Measurements from ENCODE around the gene ITPRIPL2.

The ITPRIPL2 gene

DNA sequence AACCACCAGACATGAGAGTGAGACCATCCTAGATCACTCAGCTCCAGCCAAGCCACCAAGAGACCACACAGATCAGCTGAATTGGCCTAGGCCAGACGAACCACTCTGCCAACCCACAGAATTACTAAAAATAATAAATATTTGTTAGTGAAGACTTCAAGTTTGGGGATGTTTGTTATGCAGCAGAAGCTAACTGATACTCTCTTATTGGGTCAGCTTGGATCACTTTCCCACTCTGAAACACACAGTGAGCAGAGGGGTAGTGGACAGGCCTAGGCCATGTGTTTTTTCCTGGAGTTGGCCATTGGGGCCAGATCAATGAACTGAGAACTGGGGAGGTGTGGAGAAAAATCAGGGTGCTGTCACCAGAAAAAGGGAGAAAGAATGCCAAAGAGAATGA is 15.6 kb upstream of the ITPRIPL2 start:
- no peak overlapping the region for H3K9ac ChIP-seq (ENCODE audit: low read depth, low read length)
- no peaks in the 10 kb centered on the region for H3K4me1 ChIP-seq (ENCODE audit: control insufficient read depth, insufficient read depth, low read length)
- H3K4me3 ChIP-seq (ENCODE audit: low read depth, low read length): no peak overlapping the region
- no peaks in the 10 kb centered on the region for H3K27me3 ChIP-seq (ENCODE audit: control insufficient read depth, insufficient read depth, low read length)
- H3K9me3 ChIP-seq (ENCODE audit: control insufficient read depth, insufficient read depth, low read length): no peaks in the 10 kb centered on the region
- no peaks in the 10 kb centered on the region for H3K36me3 ChIP-seq (ENCODE audit: control insufficient read depth, insufficient read depth, low read length)

DNA sequence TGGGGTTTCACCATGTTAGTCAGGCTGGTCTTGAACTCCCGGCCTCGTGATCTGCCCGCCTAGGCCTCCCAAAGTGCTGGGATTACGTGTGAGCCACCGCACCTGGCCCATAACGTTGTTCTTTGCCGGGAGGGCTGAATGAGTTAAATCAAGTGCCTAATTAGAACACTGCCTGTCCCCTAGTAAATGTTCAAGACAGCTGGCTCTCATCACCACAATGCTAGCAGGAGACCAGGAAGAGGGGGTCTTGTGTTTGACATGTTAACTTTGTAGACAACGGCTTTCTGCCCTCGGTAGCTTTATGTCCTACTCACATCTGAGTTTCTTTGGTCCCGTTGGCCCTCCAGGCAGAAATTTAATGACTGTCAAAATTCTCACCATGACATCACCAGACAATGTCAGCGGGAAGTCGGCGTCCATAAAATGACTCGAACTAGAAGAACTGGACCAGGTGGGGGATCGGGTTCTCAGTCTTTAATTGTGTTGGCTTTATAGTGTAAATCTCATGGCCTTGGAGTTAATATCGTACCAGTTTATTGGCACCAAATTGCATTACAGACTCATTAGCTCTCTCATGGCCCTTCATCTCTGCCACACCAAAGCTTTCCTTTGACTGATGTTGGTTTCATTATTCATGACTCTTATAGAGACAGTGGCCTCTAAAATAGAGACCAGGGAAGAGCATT is 11.4 kb upstream of the ITPRIPL2 start:
- Histone ChIP-seq H3K9ac (ENCODE audit: low read depth, low read length) (no peak overlapping the region), H3K9me3 (ENCODE audit: control insufficient read depth, insufficient read depth, low read length) (no peaks in the 10 kb centered on the region), H3K27me3 (ENCODE audit: control insufficient read depth, insufficient read depth, low read length) (no peaks in the 10 kb centered on the region), H3K4me1 (ENCODE audit: control insufficient read depth, insufficient read depth, low read length) (no peaks in the 10 kb centered on the region), H3K4me3 (ENCODE audit: low read depth, low read length) (no peak overlapping the region), H3K36me3 (ENCODE audit: control insufficient read depth, insufficient read depth, low read length) (no peaks in the 10 kb centered on the region)

DNA sequence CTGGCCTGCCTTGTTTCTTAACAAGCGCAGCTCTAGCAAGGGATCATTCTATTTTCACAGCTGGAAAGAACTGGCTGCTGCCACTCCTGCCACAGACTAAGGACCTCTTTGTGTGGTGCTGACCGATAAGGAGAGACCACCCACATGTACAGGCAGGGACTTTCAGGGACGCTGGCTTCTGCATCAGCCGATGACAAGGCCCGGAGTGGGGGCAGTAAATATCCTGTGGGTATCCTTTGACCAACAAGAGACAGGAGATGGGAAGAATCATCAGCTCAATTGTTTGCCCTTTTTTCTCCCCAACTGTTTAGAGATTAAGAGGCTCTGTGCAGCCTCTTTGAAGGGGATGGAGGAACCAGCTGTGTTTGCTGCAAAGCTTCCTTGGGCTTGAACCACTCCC is 9.2 kb upstream of the ITPRIPL2 start:
- H3K36me3 ChIP-seq (ENCODE audit: control insufficient read depth, insufficient read depth, low read length): no peaks in the 10 kb centered on the region
- no peak overlapping the region for H3K9ac ChIP-seq (ENCODE audit: low read depth, low read length)
- no peaks in the 10 kb centered on the region for H3K27me3 ChIP-seq (ENCODE audit: control insufficient read depth, insufficient read depth, low read length)
- H3K4me3 ChIP-seq (ENCODE audit: low read depth, low read length): no peak overlapping the region
- no peaks in the 10 kb centered on the region for H3K4me1 ChIP-seq (ENCODE audit: control insufficient read depth, insufficient read depth, low read length)
- H3K9me3 ChIP-seq (ENCODE audit: control insufficient read depth, insufficient read depth, low read length): no peaks in the 10 kb centered on the region

DNA sequence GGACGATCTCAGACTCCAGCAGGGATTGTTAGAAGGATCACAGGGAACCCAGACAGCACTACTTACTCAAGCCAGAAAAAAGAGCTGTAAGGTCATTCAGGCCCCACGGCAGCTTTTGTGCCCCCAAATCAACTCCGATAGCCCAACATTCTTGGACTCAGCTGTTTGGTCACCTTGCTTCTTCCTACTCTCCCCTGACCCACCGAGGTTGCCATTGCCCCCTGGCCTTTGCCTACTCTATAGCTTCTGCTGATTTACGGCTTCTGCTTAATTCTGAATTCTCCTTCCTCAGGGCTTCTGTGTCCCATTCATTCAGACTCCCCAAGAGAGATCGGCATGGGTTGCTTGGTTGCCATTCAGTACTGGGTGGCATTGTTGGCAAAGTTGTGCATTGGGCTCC is 8.6 kb upstream of the ITPRIPL2 start:
- Histone ChIP-seq H3K4me1 (ENCODE audit: control insufficient read depth, insufficient read depth, low read length) (no peaks in the 10 kb centered on the region), H3K4me3 (ENCODE audit: low read depth, low read length) (no peak overlapping the region), H3K9me3 (ENCODE audit: control insufficient read depth, insufficient read depth, low read length) (no peaks in the 10 kb centered on the region), H3K27me3 (ENCODE audit: control insufficient read depth, insufficient read depth, low read length) (no peaks in the 10 kb centered on the region), H3K9ac (ENCODE audit: low read depth, low read length) (no peak overlapping the region), H3K36me3 (ENCODE audit: control insufficient read depth, insufficient read depth, low read length) (no peaks in the 10 kb centered on the region)

DNA sequence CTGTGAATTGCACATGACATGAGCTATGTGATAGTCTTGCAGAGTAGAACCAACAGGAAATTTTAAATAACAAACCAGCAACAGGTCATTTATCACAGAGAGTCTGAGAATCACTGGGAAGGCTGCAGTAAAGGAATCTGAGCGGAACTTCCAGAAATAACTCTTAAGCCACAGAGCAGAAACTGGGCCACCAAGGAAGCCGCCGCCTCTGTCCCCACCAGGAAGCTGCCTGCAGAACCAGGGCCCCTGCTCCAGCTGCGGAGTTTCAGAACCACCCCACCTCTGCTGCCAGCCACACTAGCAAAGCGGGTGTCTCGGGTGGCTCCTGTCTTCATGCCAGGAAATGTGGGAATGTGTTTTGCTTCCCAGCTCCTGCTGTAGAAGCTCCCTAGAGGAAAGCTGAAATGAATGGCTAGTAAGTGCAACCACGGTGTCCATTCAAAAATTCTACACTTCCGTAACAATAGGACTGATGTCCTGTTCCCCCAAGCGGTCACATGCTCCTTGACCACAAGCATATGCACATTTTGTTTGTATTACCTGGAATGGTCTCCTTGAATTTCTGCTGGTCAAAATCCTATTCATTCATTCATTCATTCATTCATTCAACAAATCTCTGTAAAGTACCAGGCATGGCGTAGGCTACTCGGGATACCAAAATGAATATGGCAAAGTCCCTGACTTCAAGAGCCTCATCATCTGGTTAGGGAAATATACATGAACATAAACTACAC is 7.7 kb upstream of the ITPRIPL2 start:
- Histone ChIP-seq H3K4me1 (ENCODE audit: control insufficient read depth, insufficient read depth, low read length) (no peaks in the 10 kb centered on the region), H3K9me3 (ENCODE audit: control insufficient read depth, insufficient read depth, low read length) (no peaks in the 10 kb centered on the region), H3K4me3 (ENCODE audit: low read depth, low read length) (no peak overlapping the region), H3K9ac (ENCODE audit: low read depth, low read length) (no peak overlapping the region), H3K36me3 (ENCODE audit: control insufficient read depth, insufficient read depth, low read length) (no peaks in the 10 kb centered on the region), H3K27me3 (ENCODE audit: control insufficient read depth, insufficient read depth, low read length) (no peaks in the 10 kb centered on the region)

DNA sequence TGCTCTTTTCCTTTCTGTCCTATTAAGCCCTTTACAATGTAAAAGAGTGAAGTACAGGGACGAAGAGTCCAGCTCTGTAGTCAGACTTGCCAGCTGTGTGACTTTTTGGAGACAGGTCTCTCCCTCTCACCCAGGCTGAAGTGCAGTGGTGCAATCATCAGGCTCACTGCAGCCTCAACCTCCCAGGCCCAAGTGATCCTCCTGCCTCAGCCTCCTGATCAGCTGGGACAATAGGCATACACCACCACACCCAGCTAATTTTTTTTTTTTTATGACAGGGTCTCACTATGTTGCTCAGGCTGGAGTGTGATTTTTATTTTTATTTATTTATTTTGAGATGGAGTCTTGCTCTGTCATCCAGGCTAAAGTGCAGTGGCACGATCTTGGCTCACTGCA is 7.1 kb upstream of the ITPRIPL2 start:
- Histone ChIP-seq H3K9ac (ENCODE audit: low read depth, low read length) (no peak overlapping the region), H3K4me3 (ENCODE audit: low read depth, low read length) (no peak overlapping the region), H3K4me1 (ENCODE audit: control insufficient read depth, insufficient read depth, low read length) (no peaks in the 10 kb centered on the region), H3K9me3 (ENCODE audit: control insufficient read depth, insufficient read depth, low read length) (no peaks in the 10 kb centered on the region), H3K27me3 (ENCODE audit: control insufficient read depth, insufficient read depth, low read length) (no peaks in the 10 kb centered on the region), H3K36me3 (ENCODE audit: control insufficient read depth, insufficient read depth, low read length) (no peaks in the 10 kb centered on the region)

DNA sequence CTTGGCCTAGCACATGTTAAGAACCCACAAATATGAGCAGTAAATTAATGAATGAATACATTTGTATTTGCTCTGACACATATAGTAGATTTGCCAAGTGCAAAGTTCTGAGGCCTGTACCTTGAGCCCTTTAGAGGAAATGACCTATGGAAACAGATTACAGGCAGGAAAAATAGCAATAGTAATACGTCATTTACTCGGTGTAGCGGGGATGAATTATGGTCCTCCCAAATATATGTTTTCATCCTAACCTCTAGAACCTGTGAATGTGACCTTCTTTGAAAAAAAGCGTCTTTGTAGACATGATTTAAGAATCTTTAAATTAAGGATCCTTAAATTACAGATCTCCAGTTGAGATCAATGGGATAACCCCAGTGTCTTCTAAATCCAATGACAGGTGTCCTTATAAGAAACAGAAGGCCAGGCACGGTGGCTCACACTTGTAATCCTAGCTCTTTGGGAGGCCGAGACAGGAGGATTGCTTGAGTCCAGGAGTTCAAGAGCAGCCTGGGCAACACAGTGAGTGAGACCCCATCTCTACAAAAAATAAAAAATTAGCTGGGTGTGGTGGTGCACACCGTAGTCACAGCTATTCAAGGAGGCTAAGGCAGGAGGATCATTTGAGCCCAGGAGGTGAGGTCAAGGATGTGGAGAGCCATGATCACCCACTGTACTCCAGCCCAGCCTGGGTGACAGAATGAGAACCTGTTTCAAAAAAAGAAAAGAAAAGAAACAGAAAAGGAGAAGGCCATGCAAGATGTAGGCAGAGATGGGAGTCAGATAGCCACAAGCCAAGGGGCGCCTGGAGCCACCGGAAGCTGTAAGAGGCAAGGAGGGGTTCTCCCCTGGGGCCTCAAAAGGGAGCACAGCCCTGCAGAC is 5.1 kb upstream of the ITPRIPL2 start:
- Histone ChIP-seq H3K36me3 (ENCODE audit: control insufficient read depth, insufficient read depth, low read length) (no peaks in the 10 kb centered on the region), H3K27me3 (ENCODE audit: control insufficient read depth, insufficient read depth, low read length) (peaks cover 3% of the 10 kb centered on the region), H3K9me3 (ENCODE audit: control insufficient read depth, insufficient read depth, low read length) (no peaks in the 10 kb centered on the region), H3K4me3 (ENCODE audit: low read depth, low read length) (no peak overlapping the region), H3K4me1 (ENCODE audit: control insufficient read depth, insufficient read depth, low read length) (no peaks in the 10 kb centered on the region), H3K9ac (ENCODE audit: low read depth, low read length) (no peak overlapping the region)

DNA sequence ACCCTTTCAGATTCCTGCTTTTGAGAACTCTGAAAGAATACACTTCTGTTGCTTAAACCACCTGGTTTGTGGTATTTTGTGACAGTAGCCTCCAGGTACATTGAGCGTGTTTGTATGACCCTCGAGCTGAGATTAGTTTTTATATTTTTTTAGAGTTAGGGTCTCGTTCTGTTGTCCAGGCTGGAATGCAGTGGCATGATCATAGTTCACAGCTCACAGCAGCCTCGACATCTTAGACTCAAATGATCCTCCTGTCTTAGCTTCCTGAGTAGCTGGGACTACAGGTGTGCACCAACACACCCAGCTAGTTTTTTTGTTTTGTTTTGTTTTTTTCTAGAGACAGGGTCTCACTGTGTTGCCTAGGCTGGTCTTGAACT is 4.5 kb upstream of the ITPRIPL2 start:
- H3K4me1 ChIP-seq (ENCODE audit: control insufficient read depth, insufficient read depth, low read length): no peaks in the 10 kb centered on the region

DNA sequence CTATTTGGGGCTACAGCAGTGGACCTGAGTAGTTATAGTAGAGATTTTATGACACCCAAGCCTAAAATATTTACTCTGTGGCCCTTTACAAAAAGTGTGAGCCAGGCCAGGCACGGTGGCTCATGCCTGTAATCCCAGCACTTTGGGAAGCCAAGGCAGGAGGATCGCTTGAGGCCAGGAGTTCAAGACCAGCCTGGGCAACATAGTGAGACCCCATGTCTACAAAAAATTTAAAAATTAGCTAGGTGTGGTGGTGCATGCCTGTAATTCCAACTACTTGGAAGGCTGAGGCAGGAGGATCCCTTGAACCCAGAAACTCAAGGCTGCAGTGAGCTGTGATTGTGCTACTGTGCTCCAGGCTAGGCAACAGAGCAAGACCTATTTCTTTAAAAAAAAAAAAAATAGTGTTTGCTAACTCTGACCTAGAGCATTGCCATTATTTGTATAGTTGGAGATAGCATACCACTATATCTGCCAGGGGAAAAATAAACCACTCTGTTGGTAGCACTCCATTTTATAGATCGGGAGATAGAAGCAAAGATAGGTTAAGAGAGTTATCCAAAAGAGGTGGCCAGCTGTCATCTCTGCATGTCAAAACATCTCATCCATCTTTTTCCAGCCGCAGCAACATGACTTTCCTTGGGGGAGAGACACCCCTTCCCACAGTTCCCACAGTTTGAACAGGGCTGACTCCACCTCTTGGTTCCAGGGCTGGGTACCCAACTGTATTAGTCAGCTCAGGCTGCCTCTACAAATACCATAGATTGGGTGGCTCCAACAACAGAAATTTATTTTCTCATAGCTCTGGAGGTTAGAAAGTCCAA is 3.0 kb upstream of the ITPRIPL2 start:
- H3K4me3 ChIP-seq (ENCODE audit: low read depth, low read length): no peak overlapping the region

More for the DNA sequence above, 4.5 kb upstream of the ITPRIPL2 start:
- no peaks in the 10 kb centered on the region for H3K36me3 ChIP-seq (ENCODE audit: control insufficient read depth, insufficient read depth, low read length)
- no peak overlapping the region for H3K4me3 ChIP-seq (ENCODE audit: low read depth, low read length)
- no peaks in the 10 kb centered on the region for H3K9me3 ChIP-seq (ENCODE audit: control insufficient read depth, insufficient read depth, low read length)
- peaks cover 3% of the 10 kb centered on the region for H3K27me3 ChIP-seq (ENCODE audit: control insufficient read depth, insufficient read depth, low read length)
- no peak overlapping the region for H3K9ac ChIP-seq (ENCODE audit: low read depth, low read length)

DNA sequence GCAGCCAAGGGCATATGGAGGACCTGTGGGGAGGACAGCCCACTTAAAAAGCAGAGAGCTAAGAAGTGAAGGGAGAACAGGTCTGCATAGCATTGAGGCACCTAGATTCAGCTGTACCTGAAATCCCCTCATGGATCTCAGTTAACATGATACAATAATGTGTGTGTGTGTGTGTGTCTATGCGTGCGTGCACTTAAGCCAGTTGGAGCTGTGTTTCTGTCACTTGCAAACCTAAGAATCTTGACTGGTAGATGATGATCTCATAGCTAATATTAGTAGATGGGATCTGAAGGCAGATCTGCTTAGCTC is 1.7 kb upstream of the ITPRIPL2 start:
- Histone ChIP-seq H3K27me3 (ENCODE audit: control insufficient read depth, insufficient read depth, low read length) (peaks cover 16% of the 10 kb centered on the region), H3K9ac (ENCODE audit: low read depth, low read length) (no peak overlapping the region), H3K4me1 (ENCODE audit: control insufficient read depth, insufficient read depth, low read length) (peaks cover 6% of the 10 kb centered on the region), H3K36me3 (ENCODE audit: control insufficient read depth, insufficient read depth, low read length) (no peaks in the 10 kb centered on the region), H3K4me3 (ENCODE audit: low read depth, low read length) (no peak overlapping the region), H3K9me3 (ENCODE audit: control insufficient read depth, insufficient read depth, low read length) (no peaks in the 10 kb centered on the region)

More for the DNA sequence above, 3.0 kb upstream of the ITPRIPL2 start:
- Histone ChIP-seq H3K27me3 (ENCODE audit: control insufficient read depth, insufficient read depth, low read length) (peaks cover 12% of the 10 kb centered on the region), H3K9me3 (ENCODE audit: control insufficient read depth, insufficient read depth, low read length) (no peaks in the 10 kb centered on the region), H3K4me1 (ENCODE audit: control insufficient read depth, insufficient read depth, low read length) (no peaks in the 10 kb centered on the region), H3K9ac (ENCODE audit: low read depth, low read length) (no peak overlapping the region), H3K36me3 (ENCODE audit: control insufficient read depth, insufficient read depth, low read length) (no peaks in the 10 kb centered on the region)

DNA sequence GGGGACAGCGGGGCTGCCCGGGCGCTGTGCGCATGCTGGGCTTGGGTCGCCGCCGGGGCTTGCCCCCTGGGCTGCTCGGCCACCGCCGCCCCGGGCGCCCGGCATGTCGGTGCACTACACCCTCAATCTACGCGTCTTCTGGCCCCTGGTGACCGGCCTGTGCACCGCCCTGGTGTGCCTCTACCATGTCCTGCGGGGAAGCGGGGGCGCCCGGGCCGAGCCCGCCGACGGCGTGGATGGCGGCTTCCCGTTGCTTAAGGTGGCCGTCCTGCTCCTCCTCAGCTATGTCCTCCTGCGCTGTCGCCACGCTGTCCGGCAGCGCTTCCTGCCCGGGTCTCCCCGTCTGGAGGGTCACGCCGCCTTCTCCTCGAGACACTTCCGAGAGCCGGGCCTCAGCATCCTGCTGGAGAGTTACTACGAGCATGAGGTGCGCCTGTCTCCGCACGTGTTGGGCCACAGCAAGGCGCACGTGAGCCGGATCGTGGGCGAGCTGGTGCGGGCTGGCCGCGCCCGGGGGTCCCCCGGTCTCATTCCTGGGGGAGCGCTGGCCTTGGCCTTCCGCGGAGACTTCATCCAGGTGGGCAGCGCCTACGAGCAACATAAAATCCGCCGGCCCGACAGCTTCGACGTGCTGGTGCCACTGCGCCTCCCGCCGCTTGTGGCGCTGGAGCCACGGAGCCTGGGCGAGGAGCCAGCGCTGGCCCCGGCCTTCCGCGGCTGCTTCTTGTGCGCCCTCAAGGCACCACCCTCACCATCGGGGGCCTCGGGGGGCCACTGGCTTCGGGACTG is 789 bp downstream of the ITPRIPL2 start:
- Histone ChIP-seq H3K4me1 (ENCODE audit: control insufficient read depth, insufficient read depth, low read length) (peaks cover 10% of the 10 kb centered on the region), H3K27me3 (ENCODE audit: control insufficient read depth, insufficient read depth, low read length) (peaks cover 16% of the 10 kb centered on the region), H3K9ac (ENCODE audit: low read depth, low read length) (no peak overlapping the region), H3K4me3 (ENCODE audit: low read depth, low read length) (peak overlapping the region; percentile 47), H3K9me3 (ENCODE audit: control insufficient read depth, insufficient read depth, low read length) (no peaks in the 10 kb centered on the region), H3K36me3 (ENCODE audit: control insufficient read depth, insufficient read depth, low read length) (no peaks in the 10 kb centered on the region)
